Esophagus mucosa (tissue), 1 donor: ENCODE data around the gene BIN1. TPM values are rescaled to one million over a fixed set of nuclear protein-coding genes. Genes with fewer than 3 reads are reported as not detected.
"Not testable (repeated sequence)": the region's sequence is repeated elsewhere in the genome, so short reads cannot be mapped to it uniquely, and the experiment has no call there.

Source experiments
- ATAC-seq: fragments of 200-7000 bp; cut with Tn5 transposase; one replicate; pipeline ENCODE4 v1.9.1; 2020
- total RNA-seq: library from RNA; stranded (reverse); gene quantifications from one replicate; pipeline ENCODE4 v1.2.4, GENCODE V29; 2023
- donor health status: DM: yes; HTN: yes; CAD: no.

Gene BIN1
- total RNA-seq, 1 donor from 2014 or later = 4.5 TPM

GRCh38 chr2:127045792-127046501 lies 61.0 kb downstream of the BIN1 start:
- no peak for ATAC-seq

GRCh38 chr2:127044977-127045661 lies 61.8 kb downstream of the BIN1 start:
- no peak for ATAC-seq

- ATAC-seq = no peak
These were observed 62.7 kb downstream of the BIN1 start for GRCh38 chr2:127044165-127044718.

- ATAC-seq = no peak
These were observed 63.4 kb downstream of the BIN1 start for GRCh38 chr2:127043367-127044164.

GRCh38 chr2:127041259-127041970 lies 65.5 kb downstream of the BIN1 start:
- no peak for ATAC-seq

GRCh38 chr2:127040169-127040568 lies 66.8 kb downstream of the BIN1 start:
- ATAC-seq = no peak

- ATAC-seq = no peak
These were observed 67.4 kb downstream of the BIN1 start for GRCh38 chr2:127039387-127040031.

- no peak for ATAC-seq
These were observed 69.5 kb downstream of the BIN1 start for GRCh38 chr2:127037476-127037875.

- ATAC-seq = no peak
These were observed 71.9 kb downstream of the BIN1 start for GRCh38 chr2:127034883-127035611.

GRCh38 chr2:127034051-127034450 lies 72.9 kb downstream of the BIN1 start:
- ATAC-seq = no peak

GRCh38 chr2:127032621-127033020 lies 74.3 kb downstream of the BIN1 start:
- no peak for ATAC-seq

GRCh38 chr2:127029350-127030051 lies 77.5 kb downstream of the BIN1 start:
- ATAC-seq = no peak

- ATAC-seq = not testable (repeated sequence)
These were observed 78.2 kb downstream of the BIN1 start for GRCh38 chr2:127028745-127029144.

GRCh38 chr2:127027715-127028114 lies 79.2 kb downstream of the BIN1 start:
- no peak for ATAC-seq

GRCh38 chr2:127025359-127026166 lies 81.4 kb downstream of the BIN1 start:
- ATAC-seq = peak; percentile 35

- no peak for ATAC-seq
These were observed 82.1 kb downstream of the BIN1 start for GRCh38 chr2:127024769-127025358.

- no peak for ATAC-seq
These were observed 83.5 kb downstream of the BIN1 start for GRCh38 chr2:127023504-127023903.

GRCh38 chr2:127022817-127023216 lies 84.1 kb downstream of the BIN1 start:
- no peak for ATAC-seq

GRCh38 chr2:127020536-127020935 lies 86.4 kb downstream of the BIN1 start:
- no peak for ATAC-seq
